GM12891 (cell line): ENCODE results near the gene RBCK1.
A peak's percentile ranks its signal among the peaks of the same experiment; 100 is the strongest.
"Not testable (repeated sequence)": the region's sequence is repeated elsewhere in the genome, so short reads cannot be mapped to it uniquely, and the experiment has no call there.

ENCODE experiments used
- DNase-seq: peaks from one replicate; pipeline ENCODE4 v3.0.0; 2011; ENCODE audit warnings: low spot score; ENCODE audit not compliant: insufficient read length
- FAIRE-seq: peaks from 2 replicates; lab custom pipeline; 2011; peaks lifted over from hg19 to GRCh38; lab: Jason Lieb, UNC
- PAX5 ChIP-seq: IDR thresholded peaks from 2 replicates; pipeline ENCODE4 v1.6.1; 2011; ENCODE audit warnings: low read length, moderate library complexity, mild to moderate bottlenecking; ENCODE audit not compliant: insufficient read depth, severe bottlenecking
- POLR2A ChIP-seq: IDR thresholded peaks from 2 replicates; pipeline ENCODE4 v1.6.1; 2011; ENCODE audit warnings: low read depth, low read length, control low read depth
- POLR2AphosphoS5 ChIP-seq: IDR thresholded peaks from 2 replicates; pipeline ENCODE4 v1.6.1; 2011; ENCODE audit warnings: low read depth, low read length, control low read depth
- POU2F2 ChIP-seq: IDR thresholded peaks from 2 replicates; pipeline ENCODE4 v1.6.1; 2011; ENCODE audit warnings: low read depth, mild to moderate bottlenecking, control low read depth, low read length, moderate library complexity
- SPI1 ChIP-seq: IDR thresholded peaks from 2 replicates; pipeline ENCODE4 v1.6.1; 2011; ENCODE audit warnings: low read depth, low read length, control low read depth
- TAF1 ChIP-seq: IDR thresholded peaks from 2 replicates; pipeline ENCODE4 v1.6.1; 2011; ENCODE audit warnings: low read depth, low read length, control low read depth

The RBCK1 gene

GRCh38 chr20:375265-375889 is 32.7 kb upstream of the RBCK1 start:
- DNase-seq: no peak
- no peak for TF ChIP-seq POU2F2
- TF ChIP-seq TAF1: no peak
- no peak for TF ChIP-seq POLR2AphosphoS5
- TF ChIP-seq POLR2A: no peak
- TF ChIP-seq PAX5: no peak
- no peak for TF ChIP-seq SPI1
- FAIRE-seq: no peak

- FAIRE-seq: no peak
- TF ChIP-seq POU2F2: no peak
- TF ChIP-seq SPI1: no peak
- no peak for TF ChIP-seq POLR2AphosphoS5
- TF ChIP-seq POLR2A: no peak
- TF ChIP-seq TAF1: no peak
- no peak for TF ChIP-seq PAX5
These were observed 32.0 kb upstream of the RBCK1 start for GRCh38 chr20:376089-376488.

DNA sequence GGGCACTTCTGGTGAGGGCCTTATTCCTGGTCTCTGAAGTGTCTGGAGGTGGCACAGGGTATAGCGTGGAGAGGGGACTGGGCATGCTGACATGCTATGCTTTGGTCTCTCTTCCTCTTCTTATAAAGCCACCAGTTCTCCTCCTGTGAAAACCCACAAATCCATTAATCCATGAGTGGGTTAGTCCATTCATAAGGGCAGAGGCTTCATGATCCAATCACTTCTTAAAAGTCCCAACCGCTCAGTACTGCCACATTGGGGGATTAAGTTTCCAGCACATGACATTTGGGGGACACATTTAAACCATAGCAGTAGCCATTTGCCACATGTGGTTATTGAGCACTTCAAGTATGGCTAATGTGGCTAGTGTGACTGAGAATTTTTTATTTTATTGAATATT is 31.3 kb upstream of the RBCK1 start:
- no peak for FAIRE-seq

More at GRCh38 chr20:376089-376488, 32.0 kb upstream of the RBCK1 start:
- DNase-seq: no peak

GRCh38 chr20:377578-377977 is 30.5 kb upstream of the RBCK1 start:
- not testable (repeated sequence) for DNase-seq

More for the DNA sequence above, 31.3 kb upstream of the RBCK1 start:
- TF ChIP-seq SPI1 (no peak), POLR2AphosphoS5 (no peak), POLR2A (no peak), PAX5 (no peak), POU2F2 (no peak), TAF1 (no peak)
- no peak for DNase-seq

DNA sequence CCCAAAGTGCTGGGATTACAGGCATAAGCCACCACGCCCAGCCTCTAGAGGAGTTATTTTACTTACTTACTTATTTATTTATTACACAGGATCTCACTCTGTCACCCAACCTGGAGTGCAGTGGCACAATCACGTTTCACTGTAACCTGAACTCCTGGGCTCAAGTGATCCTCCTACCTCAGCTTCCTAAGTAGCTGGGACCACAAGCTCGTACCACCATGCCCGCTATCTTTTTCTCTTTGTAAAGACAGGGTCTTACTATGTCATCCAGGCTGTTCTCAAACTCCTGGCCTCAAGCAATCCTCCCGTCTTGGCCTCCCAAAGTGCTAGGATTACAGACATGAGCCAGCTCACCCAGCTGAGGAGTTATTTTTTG is 29.1 kb upstream of the RBCK1 start:
- no peak for DNase-seq
- no peak for FAIRE-seq
- TF ChIP-seq POU2F2: no peak
- TF ChIP-seq POLR2A: no peak
- no peak for TF ChIP-seq TAF1
- no peak for TF ChIP-seq SPI1
- TF ChIP-seq POLR2AphosphoS5: no peak

More at GRCh38 chr20:377578-377977, 30.5 kb upstream of the RBCK1 start:
- FAIRE-seq: not testable (repeated sequence)

DNA sequence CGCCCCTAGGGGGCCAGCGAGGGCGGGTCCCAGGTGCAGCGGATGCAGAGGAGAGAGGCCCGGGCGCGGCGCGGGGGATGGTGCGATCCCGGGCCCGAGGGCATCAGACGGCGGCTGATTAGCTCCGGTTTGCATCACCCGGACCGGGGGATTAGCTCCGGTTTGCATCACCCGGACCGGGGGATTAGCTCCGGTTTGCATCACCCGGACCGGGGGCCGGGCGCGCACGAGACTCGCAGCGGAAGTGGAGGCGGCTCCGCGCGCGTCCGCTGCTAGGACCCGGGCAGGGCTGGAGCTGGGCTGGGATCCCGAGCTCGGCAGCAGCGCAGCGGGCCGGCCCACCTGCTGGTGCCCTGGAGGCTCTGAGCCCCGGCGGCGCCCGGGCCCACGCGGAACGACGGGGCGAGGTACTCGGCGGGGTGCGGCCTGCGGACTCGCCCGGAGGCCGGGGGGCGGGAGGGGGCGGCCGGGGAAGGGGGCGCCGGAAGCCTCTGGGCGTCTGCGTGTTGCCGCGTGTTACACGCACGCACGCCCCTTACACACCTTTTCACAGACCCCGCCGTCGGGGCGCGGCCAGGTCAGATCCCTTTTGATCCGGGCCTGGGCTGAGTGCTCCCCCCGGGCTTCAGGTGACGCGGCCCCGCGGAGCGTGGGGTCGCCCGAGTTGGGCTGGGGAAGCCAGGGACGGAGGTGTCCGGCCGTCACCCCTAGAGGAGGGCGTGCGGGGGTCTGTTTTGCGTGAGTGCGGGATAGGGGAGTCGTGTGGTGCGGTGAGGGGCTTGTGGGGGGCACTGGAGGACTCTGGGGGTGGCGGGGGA is 27.1 kb upstream of the RBCK1 start:
- FAIRE-seq (peak; percentile 92), DNase-seq (peak; percentile 61)
- TF ChIP-seq SPI1 (peak; percentile 20; the same call in 1 of the 2 replicates), PAX5 (no peak)

GRCh38 chr20:381581-382290 is 26.4 kb upstream of the RBCK1 start:
- DNase-seq (peak; percentile 83), FAIRE-seq (peak; percentile 90)

GRCh38 chr20:382291-383115 is 25.6 kb upstream of the RBCK1 start:
- DNase-seq (no peak), FAIRE-seq (no peak)
- no peak for TF ChIP-seq POLR2A

More at GRCh38 chr20:381581-382290, 26.4 kb upstream of the RBCK1 start:
- TF ChIP-seq POLR2AphosphoS5: no peak
- TF ChIP-seq PAX5: no peak
- 0 out of 2 replicates have a peak, but pooled peaks have one; percentile 14 for TF ChIP-seq POLR2A
- TF ChIP-seq POU2F2: no peak
- TF ChIP-seq SPI1: no peak
- TF ChIP-seq TAF1: no peak

- no peak for FAIRE-seq
- TF ChIP-seq PAX5 (no peak), SPI1 (no peak), POU2F2 (no peak), POLR2A (no peak), POLR2AphosphoS5 (no peak), TAF1 (no peak)
- DNase-seq: no peak
These were observed 24.2 kb upstream of the RBCK1 start for GRCh38 chr20:383889-384288.
